GM21515 (cell line): ENCODE data around the gene ST8SIA2.

Source experiments
- ATAC-seq: cut with Tn5 transposase; IDR thresholded peaks from one replicate; pipeline ENCODE4 v1.9.1; 2021; ENCODE audit not compliant: unreplicated experiment

Gene ST8SIA2

GRCh38 chr15:92393071-92393979, at the start of gene ST8SIA2:
ST8SIA2 (plus strand) TSS chr15:92393881; CDS start chr15:92394065, 184 bp downstream.
- ATAC-seq = no peak

DNA sequence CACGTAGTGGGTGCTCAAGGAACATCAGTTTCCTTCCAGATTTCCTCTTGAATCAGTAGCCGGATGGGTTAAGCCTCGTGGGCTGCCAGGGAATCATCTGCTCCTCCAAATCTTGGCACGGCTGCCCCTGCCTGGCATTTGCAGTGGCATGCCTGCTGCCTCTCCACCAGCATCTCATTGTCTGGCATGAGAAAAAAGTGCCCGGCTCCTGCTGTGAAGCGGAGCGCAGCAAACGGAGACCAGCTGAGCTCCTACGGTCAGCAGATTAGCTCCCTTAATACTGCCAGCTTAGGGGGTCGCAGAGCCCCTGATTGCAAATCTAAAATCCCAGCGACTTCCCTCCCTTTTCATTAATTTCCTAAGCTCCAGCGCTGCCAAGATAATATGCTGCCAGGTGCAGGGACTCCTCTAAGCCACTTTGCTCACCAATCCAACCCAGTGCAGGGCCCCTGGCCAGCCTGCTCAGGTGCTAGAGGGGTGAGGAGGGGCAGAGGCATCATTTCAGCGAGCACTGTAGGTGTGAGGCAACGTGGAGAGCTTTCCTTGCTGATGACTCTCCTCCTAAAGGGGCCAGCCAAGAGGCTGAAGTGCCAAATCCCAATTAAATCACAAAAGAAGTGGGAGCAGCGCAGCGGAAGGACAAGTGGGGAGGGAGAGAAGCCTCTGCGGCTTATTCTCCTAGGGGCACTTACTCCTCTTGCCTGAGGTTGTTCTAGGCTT, 49.6 kb upstream of the ST8SIA2 start:
- ATAC-seq = no peak

DNA sequence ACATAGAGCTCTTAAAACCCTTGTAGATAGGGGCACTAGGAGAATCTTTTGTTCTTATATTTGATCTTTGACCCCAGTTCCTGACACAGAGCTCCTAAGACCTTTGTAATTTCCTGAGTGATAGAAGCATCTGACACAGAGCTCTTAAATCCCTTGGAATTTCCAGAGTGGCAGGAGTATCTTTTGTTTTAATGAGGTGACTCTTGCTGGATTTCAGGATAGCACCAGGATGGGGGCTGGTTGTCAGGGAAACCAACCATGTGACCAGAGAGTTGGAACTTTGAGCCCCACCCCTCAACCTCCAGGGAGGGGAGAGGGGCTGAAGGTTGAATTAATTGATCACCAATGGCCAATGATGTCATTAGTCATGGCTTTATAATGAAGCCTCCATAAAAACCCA, 47.6 kb upstream of the ST8SIA2 start:
- no peak for ATAC-seq

DNA sequence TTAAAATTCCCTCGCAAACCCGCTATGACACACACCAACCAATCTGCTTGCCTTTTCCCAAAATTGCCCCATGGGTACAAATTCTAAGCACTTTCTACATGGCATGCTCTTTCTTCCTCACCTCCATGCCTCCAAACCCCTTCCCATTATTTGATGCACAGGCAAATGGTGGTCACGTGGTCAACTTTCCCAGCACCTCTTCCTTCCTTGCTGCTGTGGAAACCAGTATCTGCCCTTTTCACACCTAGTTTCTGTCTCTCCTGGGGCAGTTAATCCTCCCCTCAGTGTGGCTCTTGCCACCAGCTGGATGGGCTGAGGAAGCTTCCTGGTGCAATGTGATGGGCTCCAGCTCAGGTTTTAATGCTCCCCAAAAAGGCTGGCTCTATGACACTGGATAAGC, 38.4 kb upstream of the ST8SIA2 start:
- no peak for ATAC-seq

DNA sequence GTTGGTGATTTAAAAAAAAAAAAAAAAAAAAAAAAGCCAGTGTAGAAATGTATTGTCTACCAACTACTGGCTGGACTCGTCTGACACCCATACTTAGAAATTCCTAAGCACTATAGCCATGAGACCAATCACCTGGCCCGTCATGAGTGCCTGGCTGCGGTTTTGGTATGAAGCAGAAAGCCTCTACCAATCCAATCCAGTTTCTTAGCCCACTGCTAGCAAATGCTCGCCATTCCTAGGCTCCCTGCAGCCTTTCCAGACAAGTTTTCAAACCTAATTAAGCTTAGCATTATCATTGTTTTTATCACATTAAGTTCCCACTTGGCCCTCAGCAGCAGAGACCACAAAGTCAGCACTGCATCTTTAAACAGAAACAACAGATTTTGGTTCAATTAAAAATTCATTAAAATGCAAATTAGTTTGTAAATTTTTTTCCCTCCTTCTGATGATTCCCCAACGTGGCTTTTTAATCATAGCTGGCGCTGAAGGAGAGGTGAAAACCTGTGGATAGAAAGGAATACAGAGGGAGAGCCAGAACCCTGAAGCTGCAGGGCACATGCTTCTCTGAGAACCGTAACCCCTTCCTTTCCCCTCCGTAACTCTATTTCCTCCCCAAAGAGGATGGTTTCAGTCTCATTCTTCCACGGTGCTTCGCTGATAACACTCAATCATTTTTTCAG, 32.2 kb upstream of the ST8SIA2 start:
- no peak for ATAC-seq

DNA sequence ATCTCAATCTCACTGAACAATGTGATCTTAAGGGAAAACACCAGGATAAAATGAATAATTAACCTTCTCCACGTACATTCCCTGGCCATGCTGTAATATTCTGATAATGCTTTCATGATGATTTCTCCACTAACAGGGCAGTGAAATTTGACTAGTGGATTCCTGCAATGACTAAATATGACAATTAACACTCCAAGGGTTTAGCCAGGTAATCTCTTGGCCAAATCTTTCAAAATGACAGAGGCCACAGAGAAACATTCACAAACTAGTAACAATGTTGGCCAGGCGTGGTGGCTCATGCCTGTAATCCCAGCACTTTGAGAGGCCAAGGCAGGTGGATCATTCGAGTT, 31.7 kb upstream of the ST8SIA2 start:
- ATAC-seq = no peak

GRCh38 chr15:92365084-92365483, 28.6 kb upstream of the ST8SIA2 start:
- ATAC-seq = no peak

DNA sequence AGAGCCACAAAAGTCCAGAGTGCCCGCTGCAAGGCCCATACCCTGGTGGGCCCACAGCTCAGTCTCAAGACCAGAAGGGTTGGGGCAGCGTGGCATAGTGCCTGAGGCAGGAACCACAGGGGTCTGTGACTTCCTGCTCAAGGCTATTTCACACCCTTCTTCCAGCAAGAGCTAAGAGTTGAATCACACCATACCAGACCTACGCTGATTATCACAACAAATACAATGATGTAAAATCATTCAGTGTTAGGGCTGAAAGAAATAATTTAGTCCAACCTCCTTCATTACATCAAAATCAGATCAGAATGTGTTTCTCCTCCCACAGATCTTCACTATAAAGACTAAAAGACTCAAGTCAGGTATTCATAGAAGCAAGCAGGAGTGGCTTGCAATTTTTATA, 27.8 kb upstream of the ST8SIA2 start:
- no peak for ATAC-seq

GRCh38 chr15:92366381-92366780, 27.3 kb upstream of the ST8SIA2 start:
- ATAC-seq = no peak

DNA sequence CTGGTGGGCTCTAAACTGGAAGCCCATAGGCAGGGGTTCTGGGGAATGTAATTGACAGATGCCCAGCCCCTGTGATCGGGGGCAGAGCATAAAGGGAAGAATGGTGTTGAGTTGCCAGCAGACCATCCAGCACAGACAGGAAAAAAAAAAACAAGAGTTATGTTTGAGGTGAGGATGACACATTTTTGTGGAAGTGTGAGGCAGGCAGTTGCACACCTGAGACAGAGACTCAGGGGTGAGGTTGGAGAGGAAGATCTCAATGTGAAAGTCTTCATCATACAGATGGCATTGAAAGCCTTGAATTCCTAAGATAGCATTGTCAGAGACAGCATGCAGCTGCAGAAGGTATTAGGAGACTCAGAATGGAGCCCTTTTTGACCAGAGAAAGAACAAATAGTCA, 18.6 kb upstream of the ST8SIA2 start:
- ATAC-seq = no peak

DNA sequence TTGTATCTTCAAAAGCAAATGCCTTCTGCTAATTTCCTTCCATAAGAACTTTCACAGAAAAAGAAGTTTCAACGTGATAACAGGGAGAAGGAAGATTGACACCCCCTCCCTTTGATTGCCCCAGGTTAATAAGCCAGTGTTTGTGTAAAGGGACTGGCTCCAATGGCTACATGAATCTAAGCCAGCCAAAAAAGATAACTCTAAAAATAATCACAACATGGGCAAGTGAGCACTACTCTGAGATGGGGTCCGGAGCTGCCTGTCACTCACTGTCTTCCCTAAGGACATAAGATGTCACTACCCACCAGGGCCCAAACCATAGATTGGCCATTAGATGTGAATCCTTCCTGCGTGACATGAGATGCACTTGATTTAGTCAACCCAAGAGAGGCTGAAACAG, 17.6 kb upstream of the ST8SIA2 start:
- ATAC-seq = no peak

DNA sequence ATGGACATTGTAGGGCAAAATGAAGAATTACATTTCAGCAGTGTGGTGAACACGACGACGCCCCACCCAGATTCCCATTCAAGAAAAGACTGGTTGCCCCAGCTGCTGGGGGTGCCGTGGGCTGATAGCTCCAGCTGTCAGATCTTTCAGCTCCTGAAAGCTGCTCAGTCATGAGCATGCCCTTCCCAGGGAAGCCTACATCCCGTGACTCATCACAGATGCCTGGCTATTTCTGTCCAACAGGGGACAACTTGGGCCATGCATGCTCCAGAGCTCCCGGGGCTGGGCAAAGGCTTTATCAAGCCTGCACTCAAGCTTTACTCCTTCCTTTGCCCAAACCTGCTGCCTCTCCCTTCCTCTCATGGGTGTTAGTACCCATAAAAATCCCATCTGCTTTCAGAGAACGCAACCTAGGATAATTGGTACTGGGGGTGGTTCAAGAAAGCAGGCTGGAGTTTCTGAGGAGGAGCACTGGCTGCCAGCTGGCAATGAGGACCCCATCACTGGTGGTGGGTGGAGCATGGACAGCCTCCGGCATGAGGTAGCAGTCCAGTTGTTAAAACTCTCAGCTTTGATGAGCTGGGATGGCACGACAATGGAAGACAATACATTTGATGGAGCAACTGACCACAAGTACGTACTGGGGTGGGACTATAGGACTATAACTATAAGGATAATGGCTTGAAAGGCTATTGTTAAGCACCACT, 16.4 kb upstream of the ST8SIA2 start:
- ATAC-seq = no peak

DNA sequence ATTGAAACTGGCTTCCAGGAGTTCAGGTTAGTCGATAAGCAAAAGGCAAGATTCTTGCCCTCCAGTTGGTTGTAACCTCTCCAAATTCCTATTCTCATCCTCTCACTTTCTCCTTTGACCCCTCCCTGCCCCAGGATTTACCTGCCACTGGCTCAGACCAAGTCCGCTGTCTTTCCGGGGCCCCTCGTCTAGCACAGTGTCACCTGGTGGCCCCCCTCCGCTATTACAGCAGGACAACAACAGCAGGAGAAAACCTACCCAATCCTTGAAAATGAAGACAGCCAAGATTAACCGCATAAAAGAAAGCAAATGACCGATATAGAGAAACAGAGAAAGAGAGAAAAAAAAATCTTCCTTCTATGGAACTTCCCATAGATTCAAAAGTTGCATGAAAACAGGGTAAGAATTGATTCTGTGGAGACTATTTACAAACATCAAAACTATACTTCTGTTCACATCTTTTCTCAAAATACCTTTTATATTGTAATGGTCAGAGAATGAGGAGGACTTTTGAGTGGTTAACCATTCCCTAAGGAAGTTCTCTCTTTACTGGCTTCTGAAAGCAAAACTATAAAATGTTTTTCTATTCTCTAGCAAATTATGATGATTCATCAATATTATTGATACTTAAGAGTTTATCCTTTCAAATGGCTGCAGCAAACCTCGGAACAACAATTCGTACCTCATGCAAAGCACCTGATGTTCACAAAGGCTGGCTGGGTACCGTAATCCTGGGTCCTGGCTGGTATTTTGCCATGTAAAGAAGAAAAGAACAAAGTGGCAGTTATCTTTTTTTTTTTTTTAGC, 10.0 kb upstream of the ST8SIA2 start:
- no peak for ATAC-seq

DNA sequence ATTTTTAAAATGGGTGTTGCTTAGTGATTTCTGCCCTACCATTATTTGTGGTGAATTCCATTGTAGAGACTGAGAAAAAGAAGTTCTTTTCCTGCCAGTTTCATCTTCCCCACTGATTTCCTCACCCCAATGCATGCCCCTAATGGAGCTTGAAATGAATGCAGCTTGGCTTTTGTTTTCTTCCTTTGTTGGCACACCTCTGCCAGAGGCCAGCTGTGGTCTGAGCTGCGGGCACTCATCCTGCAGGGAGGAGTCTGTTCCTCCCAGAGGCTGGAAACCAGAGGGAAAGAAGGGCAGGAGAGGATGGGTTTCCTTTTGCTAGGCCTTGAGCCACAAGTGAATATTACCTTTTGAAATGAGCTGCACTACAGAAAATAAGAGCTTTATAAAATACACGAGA, 9.3 kb upstream of the ST8SIA2 start:
- ATAC-seq = no peak

- ATAC-seq = no peak
These were observed 8.6 kb upstream of the ST8SIA2 start for GRCh38 chr15:92385096-92385495.

GRCh38 chr15:92391640-92392039, 2.0 kb upstream of the ST8SIA2 start:
- no peak for ATAC-seq

- ATAC-seq = no peak
These were observed 1.2 kb upstream of the ST8SIA2 start for GRCh38 chr15:92392462-92392861.

GRCh38 chr15:92393980-92394308, 263 bp downstream of the ST8SIA2 start:
- no peak for ATAC-seq

DNA sequence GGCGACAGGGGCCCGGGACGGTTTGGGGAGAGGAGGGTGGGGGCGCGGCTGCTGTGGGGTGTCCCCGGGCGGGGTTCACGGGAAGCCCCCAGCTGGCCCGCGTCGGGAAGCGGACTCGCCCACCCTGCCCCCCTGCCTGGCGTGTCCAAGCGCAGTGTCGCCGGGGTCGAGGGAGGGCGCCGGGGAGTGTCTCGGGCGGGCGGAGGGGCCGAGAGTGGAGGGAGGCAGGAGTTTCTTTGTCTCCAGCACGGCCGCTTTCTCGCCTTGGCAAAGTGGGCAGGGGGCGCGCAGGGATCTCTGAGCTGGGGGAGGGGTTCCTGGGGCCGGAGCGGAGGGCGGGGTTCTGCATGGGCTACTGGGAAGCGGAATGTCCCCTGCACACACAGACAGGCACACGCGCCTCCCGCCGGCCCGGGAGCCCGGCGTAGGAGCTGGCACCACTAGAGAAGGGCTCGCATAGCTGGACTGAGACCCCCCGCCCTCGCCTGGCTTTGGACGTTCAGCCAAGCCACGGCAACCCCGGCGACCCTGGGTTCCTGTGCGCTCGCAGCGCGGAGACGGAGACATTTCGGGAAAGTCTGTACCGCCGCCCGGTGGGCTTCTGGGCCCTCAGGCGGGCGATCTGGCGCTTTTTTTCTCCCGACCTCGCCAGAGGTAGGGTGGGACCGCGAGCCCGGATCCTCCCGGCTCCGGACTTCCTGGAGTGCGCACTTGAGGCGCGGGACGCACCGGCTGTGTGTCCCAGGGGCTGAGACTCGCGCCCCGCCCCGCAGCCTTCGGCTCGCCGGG, 822 bp downstream of the ST8SIA2 start:
- no peak for ATAC-seq
